ENCODE data around the gene UGT1A10. TPM values are rescaled to one million over a fixed set of nuclear protein-coding genes. Genes with fewer than 3 reads are reported as not detected.

Gene UGT1A10
- total RNA-seq, 2 experiments from 2014 or later: not detected

DNA sequence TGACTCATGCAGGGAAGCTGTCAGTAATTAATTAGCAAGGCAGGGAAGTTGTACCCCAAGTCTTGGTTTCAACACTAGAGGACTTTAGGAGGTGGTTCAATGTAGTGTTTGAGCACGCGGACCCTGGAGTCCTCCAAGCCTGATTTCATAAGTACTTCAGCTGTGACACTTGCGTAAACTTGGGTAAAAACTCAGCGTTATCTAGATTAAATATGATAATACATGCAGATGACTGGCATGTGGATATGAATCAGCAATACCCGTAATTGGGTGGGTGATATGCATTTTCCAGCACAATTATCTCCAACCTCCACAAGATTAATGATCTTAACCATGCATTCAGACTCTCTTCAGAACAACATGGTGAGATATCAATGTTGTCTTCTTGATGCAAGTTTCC is 50.7 kb downstream of the UGT1A10 start:
- Mint-ChIP-seq H3K4me1 (ENCODE audit: low read depth) (no peaks in the 10 kb centered on the region), H3K27ac (no peak overlapping the region), H3K4me3 (no peak overlapping the region), H3K27me3 (no peaks in the 10 kb centered on the region), H3K9me3 (no peaks in the 10 kb centered on the region), H3K36me3 (ENCODE audit: low read depth) (no peaks in the 10 kb centered on the region)
- POLR2A ChIA-PET: no interaction called here
- ATAC-seq: no peak
- TF ChIP-seq CTCF (IDR thresholded peaks at IDR 0.05): no peak
- intact Hi-C loops (cut with micrococcal nuclease): no loop called here
- CTCF ChIA-PET: no interaction called here
- DNase-seq: no peak

DNA sequence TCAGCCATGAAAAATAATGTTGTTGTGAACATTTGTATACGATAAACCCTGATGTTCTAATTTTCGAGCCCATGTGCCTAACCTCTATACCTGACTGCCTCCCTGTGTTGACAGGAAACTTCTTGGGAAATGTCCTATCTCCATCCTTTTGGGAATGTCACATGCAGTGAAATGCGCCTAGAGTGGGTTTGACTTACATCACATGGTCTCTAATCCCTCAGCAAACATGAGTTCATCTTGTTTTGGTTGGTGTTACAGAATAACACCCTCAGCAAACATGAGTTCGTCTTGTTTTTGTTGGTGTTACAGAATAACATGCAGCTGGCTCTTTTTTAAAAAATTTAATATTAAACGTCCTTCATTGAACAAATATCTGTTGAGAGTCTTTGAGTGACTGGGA is 52.1 kb downstream of the UGT1A10 start:
- no peak for TF ChIP-seq CTCF (IDR thresholded peaks at IDR 0.05)
- no peak overlapping the region for H3K4me3 Mint-ChIP-seq
- intact Hi-C loops (cut with micrococcal nuclease): no loop called here
- no peaks in the 10 kb centered on the region for H3K36me3 Mint-ChIP-seq (ENCODE audit: low read depth)
- no peak overlapping the region for H3K27ac Mint-ChIP-seq
- ATAC-seq (no peak), DNase-seq (no peak)
- no peaks in the 10 kb centered on the region for H3K27me3 Mint-ChIP-seq
- no peaks in the 10 kb centered on the region for H3K4me1 Mint-ChIP-seq (ENCODE audit: low read depth)
- H3K9me3 Mint-ChIP-seq: no peaks in the 10 kb centered on the region
- CTCF ChIA-PET: no interaction called here
- POLR2A ChIA-PET: no interaction called here

DNA sequence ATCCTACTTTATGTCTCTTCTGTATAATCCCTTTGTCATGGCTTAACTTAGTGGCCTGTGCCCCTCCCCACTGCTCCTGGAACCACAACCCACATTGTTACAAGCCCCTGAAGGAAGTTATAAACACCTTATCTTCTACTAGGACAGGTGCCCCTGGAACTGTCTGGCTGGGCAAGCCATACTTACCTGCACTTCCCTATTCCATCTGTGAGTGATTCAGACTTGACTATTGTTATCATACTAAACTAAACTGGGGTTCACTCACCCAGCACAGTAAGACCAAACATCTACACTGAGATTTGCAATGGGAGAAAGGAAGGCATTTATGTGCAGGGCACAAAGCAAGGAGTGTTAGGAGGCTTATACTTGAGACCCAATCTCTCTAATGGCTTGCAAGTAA is 52.8 kb downstream of the UGT1A10 start:
- Mint-ChIP-seq H3K27me3 (no peaks in the 10 kb centered on the region), H3K9me3 (no peaks in the 10 kb centered on the region), H3K36me3 (ENCODE audit: low read depth) (no peaks in the 10 kb centered on the region), H3K27ac (no peak overlapping the region), H3K4me1 (ENCODE audit: low read depth) (no peaks in the 10 kb centered on the region), H3K4me3 (no peak overlapping the region)
- ATAC-seq (no peak), DNase-seq (no peak)
- ChIA-PET POLR2A (no interaction called here), CTCF (no interaction called here)
- intact Hi-C loops (cut with micrococcal nuclease): no loop called here
- no peak for TF ChIP-seq CTCF (IDR thresholded peaks at IDR 0.05)

DNA sequence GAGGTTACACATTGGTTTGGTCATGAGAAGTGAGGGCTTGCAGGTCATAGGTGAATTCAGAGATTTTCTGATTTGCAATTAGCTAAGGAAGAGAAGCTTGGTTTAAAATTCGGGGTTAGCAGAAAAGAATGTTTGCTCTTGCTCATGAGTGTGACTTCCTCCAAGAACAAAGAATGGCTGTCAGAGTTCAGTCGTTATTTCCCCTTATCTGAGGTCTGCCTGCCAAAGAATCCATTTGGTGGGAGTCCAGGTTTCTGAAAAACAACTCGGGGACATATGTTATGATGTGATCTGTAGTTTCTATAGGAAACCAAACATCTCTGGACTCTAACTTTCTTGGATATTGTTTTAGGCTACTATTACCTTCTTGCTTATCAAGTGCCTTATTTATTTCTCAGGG is 53.3 kb downstream of the UGT1A10 start:
- ChIA-PET CTCF (no interaction called here), POLR2A (no interaction called here)
- no peaks in the 10 kb centered on the region for H3K36me3 Mint-ChIP-seq (ENCODE audit: low read depth)
- H3K4me3 Mint-ChIP-seq: no peak overlapping the region
- no peaks in the 10 kb centered on the region for H3K27me3 Mint-ChIP-seq
- H3K27ac Mint-ChIP-seq: no peak overlapping the region
- DNase-seq (no peak), ATAC-seq (no peak)
- no peak for TF ChIP-seq CTCF (IDR thresholded peaks at IDR 0.05)
- intact Hi-C loops (cut with micrococcal nuclease): no loop called here
- H3K9me3 Mint-ChIP-seq: no peaks in the 10 kb centered on the region
- H3K4me1 Mint-ChIP-seq (ENCODE audit: low read depth): no peaks in the 10 kb centered on the region

DNA sequence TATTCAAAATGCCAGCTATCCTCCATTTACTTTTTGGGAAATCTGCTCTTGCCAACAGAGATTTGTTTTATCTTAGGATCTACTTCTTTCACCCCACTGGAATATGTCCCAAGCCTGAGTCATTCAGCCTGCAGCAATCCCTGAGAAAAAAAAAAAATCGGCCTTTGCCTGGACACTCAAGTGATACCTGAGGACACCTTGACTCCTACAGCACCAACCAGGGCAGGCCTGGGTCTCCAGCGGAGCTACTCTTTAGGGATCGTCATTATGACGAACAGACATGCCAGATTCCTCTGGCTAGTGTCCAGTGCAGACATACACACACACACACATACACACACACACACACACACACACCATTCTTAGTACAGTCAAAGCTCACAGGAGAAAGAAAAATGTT is 54.2 kb downstream of the UGT1A10 start:
- DNase-seq (no peak), ATAC-seq (no peak)
- intact Hi-C loops (cut with micrococcal nuclease): no loop called here
- Mint-ChIP-seq H3K27ac (no peak overlapping the region), H3K4me1 (ENCODE audit: low read depth) (no peaks in the 10 kb centered on the region), H3K27me3 (peaks cover under 1% of the 10 kb centered on the region), H3K9me3 (no peaks in the 10 kb centered on the region), H3K36me3 (ENCODE audit: low read depth) (no peaks in the 10 kb centered on the region), H3K4me3 (no peak overlapping the region)
- ChIA-PET POLR2A (interaction anchor here (0.6 kb wide), 1 partner anchor 182 kb away, joined by 3 read pairs; no protein-coding TSS in a partner anchor), CTCF (no interaction called here)
- no peak for TF ChIP-seq CTCF (IDR thresholded peaks at IDR 0.05)

Measured in activated CD8-positive, alpha-beta T cell treated with anti-CD3 and anti-CD28 coated beads for 36 hours (primary cell).